ENCODE data around the gene DVL2. TPM values are rescaled to one million over a fixed set of nuclear protein-coding genes. Genes with fewer than 3 reads are reported as not detected.

The DVL2 gene
- total and polyA plus RNA-seq, 8 donors, result 36.9 to 59.7 (median 52.3) TPM

DNA sequence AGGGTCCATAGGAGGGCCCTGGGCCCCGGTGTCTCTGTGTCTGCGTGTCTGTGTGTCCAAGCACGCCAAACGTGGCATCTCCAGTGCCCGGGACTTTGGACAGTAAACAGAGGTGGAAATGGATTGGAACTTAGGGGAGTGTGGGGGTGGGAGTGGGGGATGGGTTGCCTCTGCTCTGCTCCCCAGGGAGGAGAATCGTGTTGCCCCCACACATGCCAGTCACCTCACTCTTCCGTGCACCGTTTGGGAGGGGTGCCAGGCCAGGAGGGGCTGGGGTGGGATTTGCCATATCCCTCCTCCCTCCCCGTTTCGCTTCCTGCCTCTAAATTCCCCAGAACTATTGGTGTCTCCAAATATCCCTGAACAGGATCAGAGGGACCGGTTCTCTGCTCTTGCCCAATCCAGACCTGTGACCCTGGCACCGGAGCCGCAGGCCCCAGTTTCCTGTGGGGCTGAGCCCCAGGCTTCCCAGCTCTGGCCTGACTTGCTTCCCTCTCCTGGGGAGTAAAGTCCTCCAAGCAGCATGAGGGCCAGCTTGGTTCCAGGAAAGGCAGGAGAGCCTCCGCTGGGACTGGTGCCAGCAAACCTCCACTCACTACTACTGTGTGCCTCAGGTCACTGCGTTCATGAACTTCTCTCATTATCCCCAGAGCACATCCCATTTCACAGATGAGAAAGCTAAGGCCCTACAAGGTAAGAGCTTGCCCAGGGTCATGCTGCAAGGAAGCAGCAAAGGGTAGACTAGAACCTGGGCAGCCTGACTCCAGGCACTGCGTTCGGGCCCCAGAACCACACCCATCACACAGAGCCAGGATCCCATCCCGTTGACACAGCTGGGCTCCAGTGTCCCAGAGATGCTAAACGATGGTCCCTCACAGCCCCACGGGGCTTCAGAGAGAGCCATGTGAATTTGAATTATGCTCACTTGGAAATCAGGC is 54.7 kb downstream of the DVL2 start, which contains the start of gene ASGR1:
ASGR1 (minus strand) TSS at position 54 of the 938 bp plus-strand sequence. CDS start 807 bp downstream, outside the sequence.
- DNase-seq (no peak), ATAC-seq (no peak)
- no peak within 1 kb of the TSS for H3K4me3 ChIP-seq
- intact Hi-C loops (cut with DNase I), result no loop called here
- TF ChIP-seq, protein P1, sequence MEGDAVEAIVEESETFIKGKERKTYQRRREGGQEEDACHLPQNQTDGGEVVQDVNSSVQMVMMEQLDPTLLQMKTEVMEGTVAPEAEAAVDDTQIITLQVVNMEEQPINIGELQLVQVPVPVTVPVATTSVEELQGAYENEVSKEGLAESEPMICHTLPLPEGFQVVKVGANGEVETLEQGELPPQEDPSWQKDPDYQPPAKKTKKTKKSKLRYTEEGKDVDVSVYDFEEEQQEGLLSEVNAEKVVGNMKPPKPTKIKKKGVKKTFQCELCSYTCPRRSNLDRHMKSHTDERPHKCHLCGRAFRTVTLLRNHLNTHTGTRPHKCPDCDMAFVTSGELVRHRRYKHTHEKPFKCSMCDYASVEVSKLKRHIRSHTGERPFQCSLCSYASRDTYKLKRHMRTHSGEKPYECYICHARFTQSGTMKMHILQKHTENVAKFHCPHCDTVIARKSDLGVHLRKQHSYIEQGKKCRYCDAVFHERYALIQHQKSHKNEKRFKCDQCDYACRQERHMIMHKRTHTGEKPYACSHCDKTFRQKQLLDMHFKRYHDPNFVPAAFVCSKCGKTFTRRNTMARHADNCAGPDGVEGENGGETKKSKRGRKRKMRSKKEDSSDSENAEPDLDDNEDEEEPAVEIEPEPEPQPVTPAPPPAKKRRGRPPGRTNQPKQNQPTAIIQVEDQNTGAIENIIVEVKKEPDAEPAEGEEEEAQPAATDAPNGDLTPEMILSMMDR (IDR thresholded peaks at IDR 0.05), result no peak
- H3K9me3 ChIP-seq, result no peaks in the 10 kb centered on the region
- H3K27me3 ChIP-seq, result peaks cover 0 to 25% of the 10 kb centered on the region in 2 donors
- H3K4me1 ChIP-seq, result peaks cover 9 to 20% of the 10 kb centered on the region in 2 donors
- no peaks in the 10 kb centered on the region for H3K36me3 ChIP-seq
- H3K27ac ChIP-seq, result no peak within 1 kb of the TSS

DNA sequence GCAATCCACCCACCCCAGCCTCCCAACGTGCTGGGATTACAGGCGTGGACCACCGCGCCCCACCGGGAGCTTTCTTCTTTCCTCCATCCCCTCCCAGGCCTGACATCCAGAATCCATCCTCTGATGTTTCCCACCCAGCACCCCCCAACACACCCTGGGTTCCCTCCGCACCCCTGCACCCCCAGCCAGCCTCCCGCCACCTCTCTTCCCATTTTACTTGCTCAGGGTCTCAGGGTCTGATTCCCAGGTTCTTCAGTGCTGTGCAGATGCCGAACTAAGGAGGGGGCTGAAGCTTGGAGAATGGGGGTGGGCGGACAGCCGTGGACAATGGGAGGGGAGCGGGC is 55.4 kb downstream of the DVL2 start:
- ATAC-seq, result no peak
- intact Hi-C loops (cut with DNase I), result no loop called here
- Histone ChIP-seq H3K4me1 (peaks cover 9 to 23% of the 10 kb centered on the region in 2 donors), H3K27me3 (peaks cover 0 to 32% of the 10 kb centered on the region in 2 donors), H3K9me3 (no peaks in the 10 kb centered on the region), H3K27ac (no peak overlapping the region), H3K36me3 (no peaks in the 10 kb centered on the region), H3K4me3 (no peak overlapping the region)
- TF ChIP-seq, protein P1 (IDR thresholded peaks at IDR 0.05), result no peak
- no peak for DNase-seq

DNA sequence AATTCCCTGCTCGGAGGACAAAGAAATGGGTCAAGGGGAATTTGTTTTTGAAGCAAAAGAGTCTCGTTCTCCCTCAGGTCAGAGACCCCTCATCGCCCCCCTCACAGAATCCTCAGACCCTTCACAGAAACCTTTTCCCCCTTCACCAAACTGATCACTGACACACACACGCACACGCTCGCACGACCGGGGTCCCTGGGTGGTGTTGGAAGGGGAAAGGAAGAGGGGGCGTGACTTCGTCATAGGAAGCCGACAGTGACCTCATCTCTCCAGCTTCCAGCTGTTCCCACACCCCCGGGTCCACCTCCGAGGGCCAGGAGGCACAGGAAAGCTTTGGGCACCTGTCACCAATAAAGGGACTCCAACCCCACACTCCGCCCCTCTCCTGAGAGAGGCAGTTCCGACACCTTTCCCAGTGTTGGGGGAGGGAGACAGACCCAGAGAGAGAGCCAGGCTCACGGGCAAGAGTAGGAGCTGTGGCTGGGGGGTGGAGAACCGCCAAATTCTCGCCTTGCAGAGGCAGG is 56.3 kb downstream of the DVL2 start:
- peak overlapping the region; percentile 21 to 24 for H3K4me3 ChIP-seq
- intact Hi-C loops (cut with DNase I), result no loop called here
- TF ChIP-seq, protein P1 (IDR thresholded peaks at IDR 0.05), result no peak
- H3K4me1 ChIP-seq, result peaks cover 9 to 26% of the 10 kb centered on the region in 2 donors
- ATAC-seq (peak; percentile 42), DNase-seq (peak in 3 of 4 donors; percentile 38 to 75 (median 71))
- H3K27ac ChIP-seq, result no peak overlapping the region
- no peaks in the 10 kb centered on the region for H3K9me3 ChIP-seq
- no peaks in the 10 kb centered on the region for H3K36me3 ChIP-seq
- peaks cover 0 to 41% of the 10 kb centered on the region in 2 donors for H3K27me3 ChIP-seq

DNA sequence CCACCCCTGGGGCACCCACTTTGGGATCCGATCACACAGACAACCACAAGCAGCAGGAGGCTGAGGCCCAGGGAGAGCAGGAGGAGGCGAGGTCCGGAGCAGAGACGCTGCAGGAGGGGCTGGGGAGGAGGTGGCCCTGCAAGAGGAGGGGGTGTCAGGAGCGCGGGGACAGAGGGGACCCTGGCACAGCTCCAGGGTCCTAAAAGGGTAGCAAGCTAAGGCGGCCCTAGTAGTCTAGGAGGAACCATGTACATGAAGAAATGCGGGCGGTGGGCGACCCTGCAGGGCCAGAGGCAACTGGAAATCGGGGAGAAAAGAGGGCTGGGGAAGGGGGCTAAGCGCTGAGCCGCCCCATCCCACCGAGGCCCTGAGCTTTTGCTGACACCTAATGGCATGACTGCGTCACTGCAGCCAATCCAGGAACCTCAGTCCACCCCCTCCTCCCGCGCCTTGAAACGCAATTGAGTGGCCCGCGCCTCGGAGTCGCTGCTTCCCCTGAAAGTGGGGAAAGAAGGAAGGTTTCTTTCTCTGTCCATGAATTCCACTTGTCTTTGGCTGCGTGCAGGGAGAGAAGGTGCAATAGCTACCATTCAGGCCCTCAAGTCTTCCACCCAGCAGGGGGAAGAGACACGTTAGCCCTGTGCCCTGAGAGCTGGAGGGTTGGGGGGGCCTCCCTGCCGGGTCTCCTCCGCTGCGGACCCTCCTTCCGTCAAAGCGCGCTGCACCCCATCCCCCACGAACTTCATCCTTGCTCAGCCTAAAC is 56.9 kb downstream of the DVL2 start:
- TF ChIP-seq, protein P1 (IDR thresholded peaks at IDR 0.05), result peak; percentile 86 to 92

More for the DNA sequence above, 56.9 kb downstream of the DVL2 start:
- Histone ChIP-seq H3K36me3 (no peaks in the 10 kb centered on the region), H3K4me1 (peaks cover 9 to 26% of the 10 kb centered on the region in 2 donors), H3K27ac (no peak overlapping the region), H3K4me3 (peak overlapping the region; percentile 21 to 24), H3K9me3 (no peaks in the 10 kb centered on the region), H3K27me3 (peaks cover 0 to 43% of the 10 kb centered on the region in 2 donors)
- DNase-seq, result peak; percentile 73 to 90 (median 82)
- intact Hi-C loops (cut with DNase I), result no loop called here
- peak; percentile 91 for ATAC-seq

All from left lung (tissue), 10 donors.